HepG2 (cell line): ENCODE measurements around the gene REEP3. TPM values are rescaled to one million over a fixed set of nuclear protein-coding genes. Genes with fewer than 3 reads are reported as not detected.

Experiments
- ATAC-seq: fragments of 200-7000 bp; cut with Tn5 transposase; 3 replicates; pipeline ENCODE4 v1.9.1; 2020; ENCODE audit warnings: mild to moderate bottlenecking, moderate library complexity
- BruUV-seq: library from RNA; stranded (reverse); fragments of 400-500 nt; replicated peaks from 2 replicates; lab custom pipeline; 2021; lab: Mats Ljungman, UMichigan
- CTCF ChIA-PET: fragments of 300-600 bp; formaldehyde crosslinking; extraction: SDS; loops from one replicate; lab custom pipeline; 2021; ENCODE audit warnings: low total read pairs, inconsistent platforms, low intra/inter-chr PET ratio; lab: Yijun Ruan, JAX
- POLR2A ChIA-PET: fragments of 350-600 bp; sonication (Branson Sonifier 250); formaldehyde crosslinking; loops from one replicate; lab custom pipeline; 2020; ENCODE audit warnings: antibody characterized with exemption, inconsistent platforms; lab: Yijun Ruan, JAX
- DNase-seq: peaks from one replicate; pipeline ENCODE4 v3.0.0-alpha.2; 2015; ENCODE audit warnings: low spot score
- FAIRE-seq: peaks from 3 replicates; lab custom pipeline; 2011; peaks lifted over from hg19 to GRCh38; lab: Jason Lieb, UNC
- H2AFZ ChIP-seq: one replicate; pipeline ENCODE4 v1.6.1; 2011; ENCODE audit warnings: low read length, inconsistent platforms
- H3K27ac ChIP-seq: fragments of 300-600 bp; 3 replicates; pipeline ENCODE4 v1.8.0; 2011; ENCODE audit warnings: mixed run types, mild to moderate bottlenecking, mixed read lengths, low read length, inconsistent platforms; ENCODE audit not compliant: insufficient read depth; ENCODE audit errors: extremely low read length
- H3K27me3 ChIP-seq, 2 experiments: fragments of 200-600 bp in 1 of 2; 2 replicates in 1 of 2; 3 replicates in 1 of 2; pipeline versions ENCODE4 v1.6.0 to v1.8.0; 2011; ENCODE audit warnings: low read length in 2 of 2, mild to moderate bottlenecking in 2 of 2, moderate library complexity in 2 of 2, inconsistent platforms in 1 of 2; ENCODE audit not compliant: insufficient read depth in 2 of 2, control insufficient read depth in 1 of 2
- H3K36me3 ChIP-seq, 2 experiments: fragments of 200-600 bp in 1 of 2; replicated peaks in 1 of 2; 2 replicates in 1 of 2; 3 replicates in 1 of 2; pipeline versions ENCODE4 v1.5.1 to v1.8.0; 2011; ENCODE audit warnings: low read length in 2 of 2, inconsistent platforms in 1 of 2; ENCODE audit not compliant: insufficient read depth in 2 of 2, control insufficient read depth in 1 of 2
- H3K4me1 ChIP-seq: 2 replicates; pipeline ENCODE4 v1.5.1; 2012; ENCODE audit warnings: low read length, inconsistent platforms; ENCODE audit not compliant: insufficient read depth
- H3K4me2 ChIP-seq: 2 replicates; pipeline ENCODE4 v1.6.0; 2011; ENCODE audit warnings: low read depth, low read length, inconsistent platforms
- H3K4me3 ChIP-seq, 3 experiments: fragments of 200-600 bp in 1 of 3; sonication (generic), shearing (Covaris generic) in 1 of 3; replicated peaks in 1 of 3; 2 replicates each; pipeline ENCODE4 v1.5.1; 2011 to 2016; ENCODE audit warnings: low read length in 3 of 3, inconsistent platforms in 2 of 3, low read depth in 2 of 3, mild to moderate bottlenecking in 2 of 3, control low read depth in 1 of 3, mixed read lengths in 1 of 3; ENCODE audit not compliant: insufficient read depth in 1 of 3
- H3K79me2 ChIP-seq: one replicate; pipeline ENCODE4 v1.6.1; 2011; ENCODE audit warnings: low read length, inconsistent platforms; ENCODE audit not compliant: insufficient read depth
- H3K9ac ChIP-seq: 2 replicates; pipeline ENCODE4 v1.6.0; 2011; ENCODE audit warnings: mild to moderate bottlenecking, low read depth, low read length, inconsistent platforms; ENCODE audit not compliant: insufficient read depth
- H3K9me3 ChIP-seq: 2 replicates; pipeline ENCODE4 v1.5.1; 2012; ENCODE audit warnings: mild to moderate bottlenecking, low read length
- H4K20me1 ChIP-seq: 2 replicates; pipeline ENCODE4 v1.6.0; 2011; ENCODE audit warnings: inconsistent platforms, mild to moderate bottlenecking, low read length, moderate library complexity; ENCODE audit not compliant: insufficient read depth
- BRCA1 ChIP-seq: sonication (generic); formaldehyde crosslinking; IDR thresholded peaks from 2 replicates; pipeline ENCODE4 v1.4.0; 2020; ENCODE audit warnings: missing genetic modification reagents
- NFE2L2 ChIP-seq: fragments of 150-350 bp; IDR thresholded peaks from 2 replicates; pipeline ENCODE4 v1.6.1; 2014; ENCODE audit warnings: low read length
- NR1H2 ChIP-seq: sonication (generic); formaldehyde crosslinking; IDR thresholded peaks from 2 replicates; pipeline ENCODE4 v1.8.1; 2022; ENCODE audit warnings: low read depth, missing genetic modification reagents, borderline replicate concordance
- PCBP1 ChIP-seq: fragments of 200-400 bp; formaldehyde crosslinking; IDR thresholded peaks from 2 replicates; pipeline ENCODE4 v1.6.1; 2017; ENCODE audit warnings: mild to moderate bottlenecking, low read depth, low read length, borderline replicate concordance
- POLR2AphosphoS5 ChIP-seq: IDR thresholded peaks from 2 replicates; pipeline ENCODE4 v1.6.1; 2012; ENCODE audit warnings: low read depth, low read length
- SAFB2 ChIP-seq: sonication (generic); formaldehyde crosslinking; IDR thresholded peaks from 2 replicates; pipeline ENCODE4 v1.5.1; 2020; ENCODE audit warnings: missing genetic modification reagents, low read depth, mild to moderate bottlenecking, borderline replicate concordance
- STAG1 ChIP-seq: sonication (generic); formaldehyde crosslinking; IDR thresholded peaks from 2 replicates; pipeline ENCODE4 v1.4.0; 2020; ENCODE audit warnings: missing genetic modification reagents
- TCF12 ChIP-seq, 2 experiments: fragments of 450-650 bp in 1 of 2; sonication (generic) in 1 of 2; formaldehyde crosslinking in 1 of 2; IDR thresholded peaks; 2 replicates each; pipeline versions ENCODE4 v1.6.1 to v1.8.0; 2017 to 2022; ENCODE audit warnings: antibody characterized with exemption in 1 of 2, mild to moderate bottlenecking in 1 of 2, missing genetic modification reagents in 1 of 2, moderate library complexity in 1 of 2
- ZKSCAN5 ChIP-seq: sonication (generic); formaldehyde crosslinking; IDR thresholded peaks from 2 replicates; pipeline ENCODE4 v1.5.1; 2020; ENCODE audit warnings: mild to moderate bottlenecking, missing genetic modification reagents
- ZNF329 ChIP-seq: sonication (generic); formaldehyde crosslinking; IDR thresholded peaks from 2 replicates; pipeline ENCODE4 v1.9.0; 2021; ENCODE audit warnings: low read depth, mild to moderate bottlenecking, missing genetic modification reagents
- ZNF451 ChIP-seq: sonication (generic); formaldehyde crosslinking; IDR thresholded peaks from 2 replicates; pipeline ENCODE4 v1.5.0; 2020; ENCODE audit warnings: mild to moderate bottlenecking, missing genetic modification reagents
- ZNF468 ChIP-seq: sonication (generic); formaldehyde crosslinking; IDR thresholded peaks from 2 replicates; pipeline ENCODE4 v1.8.0; 2022; ENCODE audit warnings: mild to moderate bottlenecking, moderate library complexity, missing genetic modification reagents
- in situ Hi-C: cut with HindIII; loops from 2 replicates; pipeline ENCODE4 v1.10.0; 2017; ENCODE audit warnings: low pct_unique_long_range_greater_than_20kb; ENCODE audit not compliant: extremely low pct_ligation_motif_present
- intact Hi-C: fragments of 100-400 bp; cut with micrococcal nuclease; formaldehyde crosslinking; loops from one replicate; pipeline ENCODE4 v1.10.0; 2022; ENCODE audit not compliant: unreplicated experiment
- polyA plus RNA-seq, 8 experiments: library from polyadenylated mRNA; depleted of rRNA in 3 of 8; stranded (reverse) in 7 of 8; unstranded in 1 of 8; fragments of >200 nt; fragmentation: Illumina TruSeq in 4 of 8; extraction: Trizol in 4 of 8; gene quantifications; 2 replicates each; pipeline versions ENCODE4 v1.2.1 to v1.2.3, GENCODE V29; 2011 to 2016; ENCODE audit warnings: low read depth in 4 of 8, missing spikeins in 1 of 8, mixed read lengths in 1 of 8; ENCODE audit not compliant: insufficient read depth in 1 of 8
- total RNA-seq, 5 experiments: library from RNA; depleted of rRNA; stranded (reverse); fragments of >200 nt; fragmentation: Illumina TruSeq; extraction: Trizol; gene quantifications; 2 replicates each; pipeline ENCODE4 v1.2.3, GENCODE V29; 2016; ENCODE audit warnings: low read depth in 1 of 5
- TF ChIP-seq, protein P1 (sequence below): sonication (generic); formaldehyde crosslinking; IDR thresholded peaks from 2 replicates; pipeline ENCODE4 v1.8.0; 2023; ENCODE audit warnings: mild to moderate bottlenecking, missing genetic modification reagents
- TF ChIP-seq, protein P2 (sequence below): IDR thresholded peaks from 2 replicates; pipeline ENCODE4 v1.6.1; 2016; ENCODE audit warnings: low read depth, borderline replicate concordance

The REEP3 gene
- total and polyA plus RNA-seq, 2 of the 13 experiments (the other 11 are each of a cell fraction or from before 2014, with no cell fraction given), result 7.1 to 31.4 TPM

DNA sequence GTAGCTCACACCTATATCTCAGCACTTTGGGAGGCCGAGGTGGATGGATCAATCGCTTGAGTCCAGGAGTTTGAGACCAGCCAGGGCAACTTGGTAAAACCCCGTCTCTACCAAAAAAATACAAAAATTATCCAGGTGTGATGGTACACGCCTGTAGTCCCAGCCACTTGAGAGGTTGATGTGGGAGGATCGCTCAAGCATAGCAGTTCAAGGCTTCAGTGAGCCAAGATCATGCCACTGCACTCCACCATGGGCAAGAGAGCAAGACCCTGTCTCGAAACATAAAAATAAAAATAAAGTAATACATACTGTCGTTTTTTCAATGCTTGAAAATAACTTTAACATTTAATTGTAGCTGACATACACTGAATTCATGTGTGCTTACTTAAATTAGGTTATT is 57.3 kb downstream of the REEP3 start (continued):
- TF ChIP-seq, protein P1, sequence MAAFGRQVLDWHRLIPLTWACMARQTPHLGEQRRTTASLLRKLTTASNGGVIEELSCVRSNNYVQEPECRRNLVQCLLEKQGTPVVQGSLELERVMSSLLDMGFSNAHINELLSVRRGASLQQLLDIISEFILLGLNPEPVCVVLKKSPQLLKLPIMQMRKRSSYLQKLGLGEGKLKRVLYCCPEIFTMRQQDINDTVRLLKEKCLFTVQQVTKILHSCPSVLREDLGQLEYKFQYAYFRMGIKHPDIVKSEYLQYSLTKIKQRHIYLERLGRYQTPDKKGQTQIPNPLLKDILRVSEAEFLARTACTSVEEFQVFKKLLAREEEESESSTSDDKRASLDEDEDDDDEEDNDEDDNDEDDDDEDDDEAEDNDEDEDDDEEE (CRISPR knock-in tag), result no peak
- TF ChIP-seq STAG1 (CRISPR knock-in tag), result no peak
- TF ChIP-seq ZNF468, result no peak
- TF ChIP-seq TCF12 (IDR thresholded peaks at IDR 0.05), result no peak
- no peak for TF ChIP-seq TCF12 (CRISPR knock-in tag; IDR thresholded peaks at IDR 0.05)

DNA sequence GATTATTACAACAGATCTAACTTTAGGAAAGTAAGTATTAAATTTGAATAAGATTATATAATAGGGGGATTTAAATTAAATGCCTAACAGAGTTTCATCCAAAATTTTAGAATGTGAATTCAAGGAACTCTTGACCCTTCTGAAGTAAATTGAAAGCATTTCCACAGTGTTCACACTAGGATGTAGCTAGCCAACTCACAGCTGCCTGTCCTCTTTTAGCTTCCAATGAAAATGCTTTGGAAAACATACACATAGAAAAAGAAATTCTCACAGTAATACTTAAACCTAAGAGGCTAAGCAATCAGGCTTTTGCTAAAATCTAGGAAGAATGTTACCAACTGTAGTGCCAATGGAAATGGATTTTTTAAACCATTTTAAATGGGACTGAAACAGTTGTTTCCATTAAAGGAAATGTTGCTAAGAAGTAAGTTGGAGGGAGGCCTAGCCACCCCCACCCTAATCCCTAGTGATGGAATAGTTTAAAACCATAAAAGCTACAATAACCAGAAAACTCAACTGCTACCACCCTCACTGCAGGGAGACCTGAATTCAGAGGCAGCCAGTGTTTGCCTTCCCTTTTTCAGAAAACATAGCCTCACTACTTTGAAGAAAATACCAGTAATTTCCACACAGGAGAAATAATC is 58.3 kb downstream of the REEP3 start:
- no peak overlapping the region for H2AFZ ChIP-seq
- CTCF ChIA-PET, result no interaction called here
- TF ChIP-seq ZNF329 (CRISPR knock-in tag) (no peak), SAFB2 (CRISPR knock-in tag) (no peak), BRCA1 (CRISPR knock-in tag) (no peak), NR1H2 (CRISPR knock-in tag) (no peak), POLR2AphosphoS5 (no peak), NFE2L2 (no peak), ZNF451 (CRISPR knock-in tag) (no peak), ZKSCAN5 (CRISPR knock-in tag) (no peak), PCBP1 (no peak)
- TF ChIP-seq, protein P2, sequence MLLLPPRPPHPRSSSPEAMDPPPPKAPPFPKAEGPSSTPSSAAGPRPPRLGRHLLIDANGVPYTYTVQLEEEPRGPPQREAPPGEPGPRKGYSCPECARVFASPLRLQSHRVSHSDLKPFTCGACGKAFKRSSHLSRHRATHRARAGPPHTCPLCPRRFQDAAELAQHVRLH (CRISPR knock-in tag), result no peak
- peaks cover 0 to 2% of the 10 kb centered on the region in 2 experiments; a peak in 3 of 5 replicates for H3K36me3 ChIP-seq
- peaks cover under 1% of the 10 kb centered on the region; the same call in 1 of the 2 replicates for H3K4me1 ChIP-seq
- H3K4me3 ChIP-seq, result no peak overlapping the region
- H3K9me3 ChIP-seq, result no peaks in the 10 kb centered on the region
- FAIRE-seq (no peak), DNase-seq (no peak), ATAC-seq (no peak)
- intact Hi-C loops, result no loop called here
- H3K27ac ChIP-seq, result no peak overlapping the region
- H3K27me3 ChIP-seq, result no peaks in the 10 kb centered on the region
- no peak overlapping the region for H3K9ac ChIP-seq
- POLR2A ChIA-PET, result no interaction called here
- H3K79me2 ChIP-seq, result no peaks in the 10 kb centered on the region
- H4K20me1 ChIP-seq, result no peaks in the 10 kb centered on the region
- in situ Hi-C loops, result no loop called here
- BruUV-seq, result no TSS peak
- no peak overlapping the region for H3K4me2 ChIP-seq
